Renal cortex interstitium (tissue), 15 donors: ENCODE measurements around the gene MATN1. TPM values are rescaled to one million over a fixed set of nuclear protein-coding genes. Genes with fewer than 3 reads are reported as not detected.
A peak's percentile ranks its signal among the peaks of the same experiment; 100 is the strongest.
"Not testable (repeated sequence)": the region's sequence is repeated elsewhere in the genome, so short reads cannot be mapped to it uniquely, and the experiment has no call there.

Experiments used
- DNase-seq, 11 donors: peaks; one replicate each; pipeline ENCODE4 v3.0.0-alpha.2; 2013; ENCODE audit warnings: low read depth in 9 of 11, low spot score in 4 of 11; ENCODE audit errors: extremely low read depth in 1 of 11
- long read RNA-seq, 16 experiments: transcript quantifications; one replicate each; lab custom pipeline, GENCODE V29; 2026
- polyA plus RNA-seq, 3 donors: library from polyadenylated mRNA; unstranded; fragments of 120-200 nt; gene quantifications; one replicate each; pipeline ENCODE4 v1.2.1, GENCODE V29; 2013; ENCODE audit not compliant: insufficient read length in 3 of 3

The MATN1 gene, protein sequence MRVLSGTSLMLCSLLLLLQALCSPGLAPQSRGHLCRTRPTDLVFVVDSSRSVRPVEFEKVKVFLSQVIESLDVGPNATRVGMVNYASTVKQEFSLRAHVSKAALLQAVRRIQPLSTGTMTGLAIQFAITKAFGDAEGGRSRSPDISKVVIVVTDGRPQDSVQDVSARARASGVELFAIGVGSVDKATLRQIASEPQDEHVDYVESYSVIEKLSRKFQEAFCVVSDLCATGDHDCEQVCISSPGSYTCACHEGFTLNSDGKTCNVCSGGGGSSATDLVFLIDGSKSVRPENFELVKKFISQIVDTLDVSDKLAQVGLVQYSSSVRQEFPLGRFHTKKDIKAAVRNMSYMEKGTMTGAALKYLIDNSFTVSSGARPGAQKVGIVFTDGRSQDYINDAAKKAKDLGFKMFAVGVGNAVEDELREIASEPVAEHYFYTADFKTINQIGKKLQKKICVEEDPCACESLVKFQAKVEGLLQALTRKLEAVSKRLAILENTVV
- under 1 TPM; 0.34 to 0.57 (median 0.36) TPM for polyA plus RNA-seq
- long read RNA-seq, donor 1 = 0 reads
- long read RNA-seq, donor 2 = 0 reads
- long read RNA-seq, donor 3 = 0 reads
- long read RNA-seq, donor 4 = 0 reads
- long read RNA-seq, donor 5 = 0 reads
- long read RNA-seq, donor 6 = 0 reads
- long read RNA-seq, donor 7 = 0 reads
- long read RNA-seq, donor 8 = 0 reads
- long read RNA-seq, donor 9 = 0 reads
- long read RNA-seq, donor 10 = 0 reads
- long read RNA-seq, donor 11 = 0 reads
- long read RNA-seq, donor 12 = 0 reads
- long read RNA-seq, donor 13 = 0 reads
- long read RNA-seq, donor 14 = 0 reads
- long read RNA-seq, donor 15 = 0 reads
- long read RNA-seq, donor 16 = 0 reads

DNA sequence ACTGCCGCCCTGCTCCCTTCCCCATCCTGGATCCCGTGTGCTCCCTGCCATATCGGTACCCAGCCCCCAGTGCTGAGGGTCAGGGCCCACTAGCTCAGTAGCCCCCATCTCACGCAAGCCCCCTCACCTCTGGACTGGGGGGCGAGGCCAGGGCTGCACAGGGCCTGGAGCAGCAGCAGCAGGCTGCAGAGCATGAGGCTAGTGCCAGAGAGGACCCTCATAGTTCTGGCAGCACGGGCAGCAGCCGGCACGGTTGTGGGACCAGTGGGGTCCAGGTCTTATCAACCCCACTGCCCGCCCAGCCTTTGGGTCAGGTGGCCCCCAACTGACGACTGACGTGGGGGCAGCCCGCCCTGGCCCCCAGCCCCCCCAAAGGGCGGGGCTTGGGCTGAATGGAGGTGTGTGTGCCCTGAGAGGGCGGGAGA, at the start of gene MATN1:
TSS of gene MATN1 (minus strand) at position 255 of the 425 bp plus-strand sequence. CDS start at position 221, 34 bp downstream.
- no peak for DNase-seq

DNA sequence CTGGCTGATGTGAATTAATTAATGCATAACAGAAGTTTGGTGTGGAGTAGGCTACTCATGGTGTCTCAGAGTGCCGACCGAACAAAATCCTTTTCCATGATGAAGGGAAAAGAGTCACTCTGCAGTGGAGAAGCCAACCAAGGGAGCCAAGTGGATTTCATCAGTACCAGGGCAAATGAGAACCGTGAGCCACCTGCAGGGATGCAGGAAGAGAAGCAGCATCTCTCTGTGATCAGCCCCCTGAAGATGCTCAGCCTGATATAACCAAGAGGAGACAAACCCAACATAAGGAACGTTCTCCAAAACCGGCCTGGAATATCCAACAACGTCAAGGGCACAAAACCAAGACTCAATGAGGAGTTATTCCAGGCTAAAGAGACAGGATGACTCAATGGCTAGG, 47.6 kb upstream of the MATN1 start:
- no peak for DNase-seq

DNA sequence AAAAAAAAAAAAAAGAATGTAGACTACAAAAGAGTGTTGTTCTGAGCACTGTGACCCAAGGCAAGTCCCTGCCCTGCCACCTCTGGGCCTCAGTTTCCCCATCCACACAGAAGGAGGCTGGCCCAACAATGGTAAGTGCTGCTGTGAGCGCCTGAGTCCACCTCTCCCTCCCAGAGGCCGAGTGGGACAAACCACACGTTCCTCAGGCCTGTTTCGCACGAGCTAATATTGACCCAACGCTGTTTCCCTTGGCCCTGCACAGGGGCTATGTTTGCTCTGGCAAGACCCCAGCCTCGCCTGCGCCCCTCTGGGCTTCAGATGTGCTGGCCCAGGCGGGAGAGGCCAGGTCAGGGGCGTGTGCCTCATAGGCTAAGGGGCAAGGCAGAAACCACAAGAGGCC, 46.8 kb upstream of the MATN1 start:
- DNase-seq = no peak

DNA sequence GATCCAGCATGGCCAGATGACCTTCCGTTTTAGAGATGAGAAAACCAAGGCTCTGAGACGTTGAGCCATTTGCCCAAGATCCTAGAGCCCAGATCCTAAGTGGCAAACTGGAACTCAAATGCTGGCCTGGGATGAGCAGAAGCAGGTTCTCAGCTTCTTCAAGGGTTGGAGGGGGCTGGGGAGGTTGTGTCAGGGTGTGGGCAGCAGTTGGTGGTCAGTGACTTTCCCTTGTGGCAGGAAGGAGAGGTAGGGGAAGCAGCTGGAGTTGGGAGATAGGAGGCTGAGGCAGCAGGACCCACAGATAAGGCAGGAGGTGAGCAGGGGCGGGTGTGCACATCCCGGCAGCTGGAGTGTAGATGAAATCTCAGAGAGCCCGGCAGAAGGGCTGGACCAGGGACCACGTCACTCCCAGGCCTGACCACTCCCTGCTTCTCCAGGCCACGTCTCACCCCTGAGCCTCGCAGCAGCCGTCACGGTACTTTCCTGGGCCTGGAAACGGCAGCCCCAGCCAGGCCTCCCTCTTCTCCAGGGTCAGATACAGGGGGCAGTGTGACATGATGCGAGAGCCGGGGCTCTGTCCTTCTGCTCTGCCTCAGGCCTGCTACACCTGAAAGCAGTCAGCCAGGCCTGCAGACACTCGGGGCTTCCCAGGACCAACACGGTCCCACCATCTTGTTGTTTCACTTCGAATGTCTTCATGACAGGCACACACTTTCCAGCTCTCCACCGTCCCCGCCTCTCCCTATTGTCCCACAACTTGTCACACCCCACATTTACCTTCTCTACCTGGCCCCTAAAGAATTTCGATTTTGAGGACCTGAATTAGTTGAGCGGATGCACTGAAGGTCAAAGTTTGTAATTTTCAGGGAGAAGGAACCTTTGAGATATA, 45.7 kb upstream of the MATN1 start:
- DNase-seq = no peak

DNA sequence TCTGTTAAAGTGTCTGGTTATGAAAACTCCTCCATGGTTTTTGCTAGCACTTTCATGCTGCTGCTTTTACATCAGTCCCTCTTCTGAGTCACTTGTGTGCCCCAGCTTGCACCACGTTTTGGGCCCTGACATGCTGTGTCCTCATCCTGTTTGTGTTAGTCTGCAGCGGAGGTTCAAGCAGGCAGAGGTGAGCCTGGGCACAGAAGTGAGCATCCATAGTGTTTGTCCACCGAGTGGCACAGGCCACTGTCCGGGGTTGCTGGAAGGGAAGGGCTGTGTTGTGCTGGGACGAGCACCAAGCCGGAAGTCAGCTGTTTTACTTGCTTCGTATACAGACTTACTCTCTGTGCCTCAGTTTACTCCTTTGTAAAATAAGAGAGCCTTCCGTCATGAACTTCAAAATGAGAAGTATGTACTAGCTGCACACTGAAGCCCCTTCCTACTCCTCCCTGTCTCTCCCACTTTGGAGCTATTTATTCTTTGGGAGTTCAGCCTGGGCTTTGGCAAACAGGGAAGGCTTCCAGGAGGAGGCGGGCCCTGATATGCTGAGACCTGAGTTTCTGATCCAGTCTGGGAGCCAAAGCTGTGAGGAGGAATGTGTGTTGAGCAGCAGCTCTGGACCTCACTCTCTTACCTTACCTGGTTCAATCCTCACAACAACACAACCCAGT, 44.9 kb upstream of the MATN1 start:
- DNase-seq = no peak

DNA sequence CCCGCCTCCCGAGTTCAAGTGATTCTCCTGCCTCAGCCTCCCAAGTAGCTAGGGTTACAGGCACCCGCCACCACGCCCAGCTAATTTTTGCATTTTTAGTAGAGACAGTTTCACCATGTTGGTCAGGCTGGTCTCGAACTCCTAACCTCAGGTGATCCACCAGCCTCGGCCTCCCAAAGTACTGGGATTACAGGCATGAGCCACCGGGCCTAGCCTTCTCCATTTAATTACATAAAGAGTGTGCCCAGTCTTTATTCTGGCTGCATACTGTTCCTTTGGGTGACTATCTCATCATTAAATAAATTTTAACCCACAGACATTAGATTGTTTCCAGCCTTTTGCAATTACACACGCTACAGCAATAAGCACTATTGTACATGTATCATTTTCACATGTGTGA, 43.6 kb upstream of the MATN1 start:
- not testable (repeated sequence) for DNase-seq

DNA sequence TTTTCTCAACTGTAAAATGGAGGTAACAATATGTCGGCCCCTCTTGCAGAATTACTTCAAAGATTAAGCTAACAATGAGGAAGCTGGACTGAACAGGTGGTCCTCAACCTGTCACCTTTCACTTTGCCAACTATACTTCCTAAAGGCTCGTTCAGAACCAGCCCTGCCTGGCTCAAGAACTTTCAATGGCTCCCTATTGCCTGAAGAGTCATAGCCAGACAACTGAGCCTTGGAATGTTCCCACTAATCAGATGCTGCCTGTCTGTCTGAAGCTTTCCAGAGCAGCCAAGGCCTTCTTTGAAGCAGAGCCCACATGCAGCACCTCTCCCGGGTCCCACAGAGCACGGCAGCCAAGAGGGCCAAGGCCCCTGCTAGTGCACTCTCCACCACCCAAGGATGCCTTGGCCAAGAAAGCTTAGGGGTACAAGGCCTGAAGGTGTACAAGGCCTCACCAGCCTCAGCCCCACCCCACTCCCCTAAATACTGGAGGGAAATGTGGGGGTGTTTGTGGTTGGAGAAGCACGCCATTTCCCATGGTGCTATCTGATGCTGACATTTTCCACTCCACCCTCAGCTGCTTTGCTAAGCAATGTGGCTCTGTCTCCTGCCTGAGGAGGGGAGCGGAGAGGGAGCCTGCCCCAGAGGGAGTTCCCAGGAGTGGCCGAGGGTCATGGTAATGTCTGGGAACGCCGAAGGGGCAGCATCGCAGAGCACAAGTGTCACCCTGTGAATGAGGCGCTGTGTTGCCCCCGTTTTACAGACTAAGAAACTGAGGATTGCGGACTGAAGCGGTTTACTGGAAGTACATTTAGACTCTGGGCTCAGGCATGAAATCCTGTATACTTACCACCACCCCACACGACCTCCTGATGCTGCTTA, 42.4 kb upstream of the MATN1 start:
- DNase-seq = no peak

DNA sequence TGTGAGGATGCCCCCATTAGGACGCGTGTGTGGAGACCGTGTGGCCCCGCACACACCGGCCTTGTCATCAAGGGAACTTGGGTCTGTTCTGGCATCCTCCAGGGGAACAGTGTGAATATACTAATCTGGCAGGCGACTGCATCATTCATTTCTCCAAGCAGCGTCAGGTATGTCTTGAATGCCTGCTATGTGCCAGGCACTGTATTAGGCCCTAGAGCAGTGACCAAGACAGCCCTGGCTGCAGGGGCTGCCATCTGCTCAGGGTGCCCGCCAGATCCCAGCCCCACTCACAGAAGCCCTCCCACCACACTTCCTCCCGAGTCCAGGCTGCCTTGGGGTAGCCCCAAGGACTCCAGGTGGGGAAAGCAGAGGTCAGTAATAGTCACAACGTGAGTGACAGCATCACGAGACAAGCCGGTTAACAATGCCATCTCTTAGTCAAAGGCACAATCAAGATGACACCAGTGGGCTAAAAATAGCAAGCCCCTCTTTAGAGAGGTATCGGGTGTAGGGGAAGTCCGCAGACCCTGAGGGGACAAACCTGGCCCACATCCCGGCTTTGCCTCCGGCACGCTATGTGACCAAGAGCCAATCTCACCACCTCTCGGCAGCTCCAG, 41.7 kb upstream of the MATN1 start:
- no peak for DNase-seq

DNA sequence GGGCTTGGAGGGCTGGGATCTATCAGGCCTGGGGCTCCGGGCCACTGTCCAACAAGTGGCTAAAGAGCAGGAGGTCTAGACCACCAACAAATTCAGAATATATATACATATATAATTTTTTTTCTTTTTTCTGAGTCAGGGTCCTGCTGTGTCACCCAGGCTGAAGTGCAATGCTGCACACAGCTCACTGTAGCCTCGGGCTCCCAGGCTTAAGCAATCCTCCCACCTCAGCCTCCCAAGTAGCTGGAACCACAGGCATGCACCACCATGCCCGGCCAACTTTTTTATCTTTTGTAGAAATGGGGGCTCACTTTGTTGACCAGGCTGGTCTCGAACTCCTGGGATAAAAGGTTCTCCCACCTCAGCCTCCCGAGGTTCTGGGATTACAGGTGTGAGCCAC, 41.0 kb upstream of the MATN1 start:
- DNase-seq = no peak

DNA sequence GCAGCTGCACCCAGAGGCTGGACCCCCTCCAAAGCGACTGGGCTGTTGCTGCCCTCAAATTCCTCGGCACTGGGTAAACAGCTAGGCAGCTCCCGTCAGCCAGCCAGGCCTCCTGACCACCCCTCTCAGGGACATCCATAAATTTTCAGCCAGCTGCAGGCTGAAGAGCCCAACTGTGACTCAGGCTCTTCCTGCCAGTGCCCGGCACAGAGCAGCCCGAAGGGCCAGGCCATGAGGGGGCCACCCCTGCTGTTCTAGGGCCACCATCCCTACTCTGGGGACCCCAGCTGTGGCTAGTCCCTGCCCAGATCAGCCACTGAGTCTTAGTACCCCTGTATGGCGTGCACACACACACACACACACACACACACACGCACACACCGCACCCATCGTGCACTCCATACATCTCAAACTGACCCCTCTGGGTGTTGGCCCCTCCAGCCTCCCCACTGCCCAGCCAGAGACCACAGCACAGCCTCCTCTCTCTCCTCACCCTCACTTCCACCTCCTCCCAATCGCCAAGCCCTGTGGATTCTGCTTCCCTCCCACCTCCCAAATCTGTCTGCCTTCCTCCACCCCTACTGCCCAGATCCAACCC, 40.4 kb upstream of the MATN1 start:
- DNase-seq = peak in 1 of 11 donors; percentile 31

DNA sequence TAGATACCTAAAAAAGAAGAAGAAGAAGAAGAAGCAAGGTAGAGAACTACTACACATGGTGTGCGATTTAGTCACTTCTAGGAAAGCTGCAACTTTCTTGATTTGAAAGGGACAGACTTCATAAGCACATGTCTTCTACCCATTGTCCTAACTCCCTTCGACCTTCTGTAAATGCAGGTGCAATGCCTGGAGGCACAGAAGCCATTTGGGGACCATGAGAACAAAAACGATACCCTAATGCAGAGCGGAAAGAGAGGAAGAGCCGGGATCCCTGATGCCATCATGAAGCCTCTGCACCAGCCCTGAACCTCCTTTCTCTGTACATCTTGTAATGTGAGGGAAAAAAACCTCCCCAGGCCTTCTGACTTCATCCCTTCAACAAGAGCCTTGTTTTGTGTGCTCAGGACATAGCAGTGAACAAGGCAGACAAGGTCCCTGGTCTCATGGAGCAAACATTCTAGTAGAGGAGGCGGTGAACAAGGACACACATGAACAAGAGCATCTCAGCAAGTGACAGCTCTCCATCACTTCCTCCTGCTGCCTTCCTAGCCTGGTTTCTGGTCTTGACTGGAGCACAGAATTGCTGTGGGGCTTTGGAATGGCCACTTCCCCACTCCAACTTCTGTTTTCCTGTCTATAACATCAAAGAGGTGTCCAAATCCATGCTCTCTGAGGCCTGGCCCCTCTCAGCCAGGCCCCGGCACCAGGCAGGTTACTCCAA, 39.7 kb upstream of the MATN1 start:
- DNase-seq = no peak

DNA sequence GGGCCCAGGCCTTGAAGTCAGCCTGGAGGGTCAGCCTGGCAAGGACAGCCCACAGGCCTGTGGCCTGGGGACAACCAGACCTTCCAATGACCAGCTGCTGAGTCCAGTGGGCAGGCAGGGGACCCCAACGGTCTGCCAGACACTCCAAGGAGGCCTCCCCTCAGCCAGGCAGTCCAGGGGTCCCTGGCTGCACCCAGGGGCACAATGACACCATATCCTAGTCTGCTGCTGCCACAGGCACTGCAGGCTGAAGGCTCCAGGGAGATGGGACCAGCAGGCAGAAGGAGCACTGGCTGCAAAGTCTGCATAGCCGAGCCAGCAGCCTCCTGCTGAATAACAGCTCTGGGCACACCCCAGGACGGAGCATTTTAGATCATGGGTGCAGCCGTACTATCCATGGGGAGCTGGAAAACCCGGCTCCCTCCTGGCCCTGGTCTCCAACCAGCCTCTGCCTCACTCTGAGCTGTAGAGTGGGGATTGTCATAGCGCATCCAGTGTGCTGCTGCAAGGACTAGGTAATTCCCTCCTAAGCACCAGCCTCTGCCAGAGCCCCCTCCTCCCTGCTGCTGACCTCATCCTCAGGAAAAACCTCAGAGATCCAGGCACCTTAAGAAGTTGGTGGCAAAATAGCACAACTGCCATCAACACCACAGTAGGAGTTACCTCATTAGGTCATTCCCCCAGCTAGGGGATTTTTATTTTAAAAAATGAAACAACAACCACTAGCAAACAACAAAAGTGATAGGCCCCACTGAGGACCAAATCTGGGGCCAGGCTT, 39.0 kb upstream of the MATN1 start:
- DNase-seq = no peak

DNA sequence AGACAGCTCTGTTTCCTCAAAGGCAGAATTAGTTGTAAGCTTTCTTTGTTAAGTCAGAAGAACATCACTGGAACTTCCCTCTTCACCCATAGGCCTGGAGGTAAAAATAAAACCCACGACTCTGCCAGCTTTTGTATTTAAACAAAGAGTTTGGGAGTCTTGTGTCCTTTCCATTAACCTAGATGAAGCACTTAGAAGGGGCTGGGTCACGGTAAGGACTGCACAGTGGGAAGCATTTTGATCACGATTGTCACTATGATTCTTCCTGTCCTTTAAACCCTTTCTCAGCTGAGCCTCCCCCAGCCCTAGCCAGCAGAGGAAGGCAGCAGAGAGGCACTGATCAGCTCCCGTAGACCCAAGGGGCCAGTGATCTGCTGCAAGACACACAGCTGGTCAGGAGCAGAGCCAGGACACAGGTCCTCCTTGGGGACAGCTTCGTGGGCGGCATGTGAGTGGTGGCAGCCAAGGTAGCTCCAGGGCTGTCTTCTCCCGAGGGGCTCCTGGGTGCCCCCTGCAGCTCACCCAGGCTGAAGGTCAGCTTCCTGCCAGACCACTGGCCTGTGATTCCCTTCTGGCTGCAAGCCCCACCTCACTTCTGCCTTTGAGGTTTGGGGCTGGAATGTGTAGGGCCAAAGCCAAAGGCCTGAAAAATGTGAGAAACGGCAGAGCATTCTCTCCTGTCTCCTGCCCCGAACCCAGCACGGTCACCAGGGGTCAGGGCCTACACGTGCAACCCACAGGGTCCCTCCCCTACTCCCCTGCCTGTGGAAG, 38.2 kb upstream of the MATN1 start:
- DNase-seq = no peak

DNA sequence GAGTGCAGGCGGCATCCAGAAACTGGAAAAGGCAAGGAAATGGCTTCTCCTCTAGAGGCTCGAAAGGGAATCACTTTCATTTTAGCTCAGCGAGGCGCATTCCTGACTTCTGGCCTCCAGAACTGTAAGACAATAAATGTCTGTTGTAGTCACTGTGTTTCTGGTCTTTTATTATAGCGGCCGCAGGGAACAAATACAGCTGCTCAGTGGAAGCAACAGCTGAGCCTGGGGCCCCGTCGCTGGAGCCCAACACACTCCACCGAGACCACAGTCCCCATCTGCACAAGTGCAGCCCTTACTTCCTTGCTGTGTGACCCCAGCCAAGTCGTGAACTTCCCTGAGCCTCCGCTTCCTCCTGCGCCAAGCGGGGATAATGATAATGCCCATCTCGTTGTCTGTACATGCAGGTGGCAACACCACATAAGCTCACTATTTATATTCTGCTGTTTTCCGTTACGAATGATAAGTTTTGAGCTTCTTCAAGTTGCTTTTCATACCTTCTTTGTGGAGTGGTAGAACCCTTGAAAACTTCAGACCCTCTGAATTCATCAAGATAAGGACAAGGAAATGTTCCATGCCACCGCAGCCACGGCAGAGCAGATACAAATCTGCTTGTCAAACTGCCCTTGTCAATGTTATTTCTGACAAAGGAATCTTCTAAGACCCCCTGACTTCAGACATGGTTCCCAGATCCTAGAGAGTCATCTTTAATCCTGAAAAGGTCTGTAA, 37.4 kb upstream of the MATN1 start:
- DNase-seq = no peak
